ENCODE data around the gene ZNF503. TPM values are rescaled to one million over a fixed set of nuclear protein-coding genes. Genes with fewer than 3 reads are reported as not detected.

Gene ZNF503
- total RNA-seq, 1 donor from 2014 or later: 6.0 TPM

GRCh38 chr10:75400163-75400770, 1.3 kb downstream of the ZNF503 start:
- DNase-seq (ENCODE audit: missing footprints) (peak; percentile 79), ATAC-seq (no peak)
- intact Hi-C loops (cut with DNase I): loop anchor here (2.0 to 5.0 kb wide), 11 partner anchors 207 to 1607 kb away; no protein-coding TSS in a partner anchor

DNA sequence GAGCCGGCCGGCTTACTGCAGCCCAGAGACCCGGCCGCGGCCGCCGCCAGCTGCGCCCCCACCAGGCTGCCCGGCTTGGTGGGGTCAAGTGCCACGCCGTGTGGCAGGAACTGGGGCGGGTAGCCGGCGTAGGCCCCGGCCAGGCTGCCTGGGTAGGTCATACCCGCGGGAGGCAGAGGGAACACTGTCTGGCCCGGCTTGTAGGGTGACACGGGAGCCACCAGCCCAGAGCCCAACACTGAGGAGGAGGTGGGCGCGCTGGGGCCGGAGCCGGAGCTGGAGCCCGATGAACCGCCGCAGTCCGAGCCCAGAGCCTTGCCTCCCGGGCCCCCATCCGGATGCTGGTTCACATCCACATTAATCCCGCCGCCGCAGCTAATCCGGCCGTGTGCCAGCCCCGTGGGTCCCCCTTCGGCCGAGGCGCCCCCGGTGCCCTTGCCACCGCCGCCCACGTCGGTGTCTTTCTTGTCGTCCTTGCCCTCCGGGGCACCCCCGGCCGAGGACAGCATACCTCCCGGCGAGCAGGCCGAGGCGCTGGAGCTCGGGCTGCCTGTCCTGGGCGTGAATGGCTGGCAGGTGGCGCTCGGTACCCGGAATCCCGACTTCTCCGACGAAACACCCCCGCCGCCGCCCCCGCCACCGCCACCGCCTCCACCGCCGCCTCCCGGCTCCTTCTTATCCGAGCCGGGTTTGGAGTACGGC, 2.0 kb downstream of the ZNF503 start:
- ATAC-seq: peak; percentile 33
- intact Hi-C loops (cut with DNase I): loop anchor here (2.0 to 5.0 kb wide), 11 partner anchors 208 to 1608 kb away; no protein-coding TSS in a partner anchor
- peak; percentile 91 for DNase-seq (ENCODE audit: missing footprints)

- intact Hi-C loops (cut with DNase I): no loop called here
- DNase-seq (ENCODE audit: missing footprints) (peak; percentile 69), ATAC-seq (no peak)
Observed at GRCh38 chr10:75398692-75399460, 2.7 kb downstream of the ZNF503 start.

DNA sequence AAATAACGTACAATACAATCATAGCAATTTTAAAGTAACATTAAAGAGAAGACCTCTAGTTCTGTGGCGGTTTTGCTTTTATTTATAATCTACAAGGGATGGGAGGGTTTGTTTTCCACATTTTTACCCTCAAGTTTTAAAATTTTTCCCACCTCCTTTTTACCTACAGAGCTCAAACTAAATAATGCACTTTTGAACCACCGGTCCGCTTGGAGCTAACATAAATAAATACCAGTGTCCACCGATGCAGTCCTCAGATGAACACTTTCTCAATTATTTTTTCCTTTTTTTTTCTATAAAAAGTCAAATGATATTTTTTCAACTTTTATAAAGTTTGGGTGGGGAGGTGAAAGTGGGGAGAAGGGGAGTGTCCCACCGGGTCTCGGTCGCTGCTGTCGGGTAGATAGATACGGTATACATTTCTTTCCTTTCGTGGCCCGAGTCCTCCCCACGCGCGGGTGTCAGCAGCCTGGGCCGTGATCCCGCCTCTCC, 3.3 kb downstream of the ZNF503 start:
- intact Hi-C loops (cut with DNase I): no loop called here
- DNase-seq (ENCODE audit: missing footprints): no peak

GRCh38 chr10:75397496-75398199, 3.9 kb downstream of the ZNF503 start:
- DNase-seq (ENCODE audit: missing footprints) (peak; percentile 52), ATAC-seq (no peak)
- intact Hi-C loops (cut with DNase I): no loop called here

More for the DNA sequence above, 3.3 kb downstream of the ZNF503 start:
- no peak for ATAC-seq

DNA sequence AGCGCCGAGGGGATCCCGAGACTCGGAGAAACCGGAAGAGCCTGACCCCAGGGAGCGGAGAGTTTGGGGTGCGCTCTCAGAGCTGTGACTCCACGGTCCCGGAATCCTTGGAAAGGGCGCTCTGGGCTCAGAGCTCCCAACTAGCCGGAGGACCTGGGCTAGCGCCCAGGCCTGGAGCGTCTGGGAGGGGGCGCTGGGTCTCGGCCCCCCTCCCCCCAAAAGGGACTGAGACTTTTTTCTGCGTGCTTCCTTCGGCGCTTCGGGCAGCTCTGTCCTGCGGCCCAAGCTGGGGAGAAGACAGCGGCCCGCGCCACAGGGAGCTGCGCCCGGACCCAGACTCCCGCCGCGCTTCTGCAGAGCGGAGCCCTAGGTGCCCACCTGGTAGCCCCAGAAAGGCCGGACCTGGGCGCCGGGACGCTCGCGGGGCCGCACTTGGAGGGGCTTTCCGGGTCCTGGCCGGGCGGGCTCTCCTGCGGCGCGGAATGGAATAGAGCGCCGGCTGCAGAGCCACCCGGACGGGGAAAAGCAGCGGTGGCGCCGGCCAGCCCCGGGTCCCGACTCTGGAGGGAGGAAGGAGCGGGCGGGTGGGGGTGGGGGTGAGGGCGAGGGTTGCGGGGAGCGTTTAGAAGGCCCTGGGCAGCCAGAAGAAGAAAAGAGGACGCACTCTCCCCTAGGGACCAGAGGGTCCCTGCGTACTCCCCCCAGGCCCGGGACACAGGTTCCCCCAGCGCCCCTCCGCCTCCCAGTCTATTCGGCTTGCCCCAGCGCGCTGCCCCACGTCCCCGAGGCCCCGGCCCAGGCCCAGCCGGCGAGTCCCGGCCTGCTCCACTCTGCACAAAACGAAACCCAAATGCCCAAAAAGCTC, 4.7 kb downstream of the ZNF503 start:
- DNase-seq (ENCODE audit: missing footprints) (no peak), ATAC-seq (no peak)
- intact Hi-C loops (cut with DNase I): no loop called here

DNA sequence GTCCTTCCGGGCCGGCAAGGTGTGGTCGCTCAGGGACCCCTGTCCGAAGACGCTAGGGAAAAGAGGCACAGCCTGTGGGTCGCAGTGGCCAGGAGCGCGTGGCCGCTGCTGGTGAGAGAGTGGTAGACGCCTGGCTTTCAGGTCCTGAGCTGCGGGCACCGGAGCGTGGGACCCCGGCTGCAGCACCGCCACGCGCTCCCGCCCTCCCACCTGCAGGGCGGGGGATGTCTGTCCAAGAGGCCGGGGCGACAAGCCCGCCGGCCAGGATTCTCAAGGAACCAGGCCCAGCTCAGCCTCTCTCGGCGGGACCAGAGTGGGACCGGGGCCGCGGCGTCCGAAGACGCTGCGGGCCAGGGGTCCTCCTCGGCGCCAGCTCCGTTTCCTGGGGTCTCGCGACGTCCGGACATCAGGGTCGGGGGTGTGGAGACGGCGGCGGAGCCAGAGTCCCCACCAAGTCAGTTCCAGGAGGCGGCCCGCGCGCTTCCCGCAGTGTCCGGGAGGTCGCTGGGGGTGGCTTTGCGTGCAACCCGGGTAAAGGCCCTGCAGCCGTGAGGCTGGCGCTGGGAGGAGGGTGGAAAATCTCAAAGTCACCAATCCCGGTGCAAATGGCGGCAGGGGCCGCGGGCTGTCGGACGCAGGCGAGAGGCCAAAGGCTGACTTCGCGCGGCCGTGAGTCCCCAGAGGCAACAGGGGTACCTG, 5.5 kb downstream of the ZNF503 start:
- ATAC-seq: no peak
- no peak for DNase-seq (ENCODE audit: missing footprints)
- intact Hi-C loops (cut with DNase I): loop anchor here (2.0 kb wide), 1 partner anchor 101 kb away; no protein-coding TSS in a partner anchor

GRCh38 chr10:75395066-75395931, 6.3 kb downstream of the ZNF503 start:
- DNase-seq (ENCODE audit: missing footprints) (peak; percentile 81), ATAC-seq (peak; percentile 46)
- intact Hi-C loops (cut with DNase I): loop anchor here (2.0 kb wide), 1 partner anchor 100 kb away; no protein-coding TSS in a partner anchor

DNA sequence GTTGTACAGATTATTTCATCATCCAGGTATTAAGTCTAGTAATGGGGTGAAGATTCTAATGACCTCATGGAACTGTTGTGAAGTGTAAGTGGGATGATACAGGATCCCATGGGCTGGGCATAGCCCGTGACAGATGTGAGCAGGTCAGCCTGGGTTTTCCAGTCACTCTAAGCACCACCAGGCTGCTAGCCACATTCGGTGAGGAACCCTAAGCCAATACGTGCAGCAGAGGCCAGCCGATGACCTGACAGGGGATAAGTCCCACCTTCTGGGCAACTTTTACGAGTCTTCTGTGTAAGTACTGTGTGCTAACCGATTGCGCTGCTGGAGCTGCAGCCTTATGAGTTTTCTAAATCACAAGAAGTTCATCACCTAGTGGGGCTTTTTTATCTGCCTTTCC, 7.3 kb downstream of the ZNF503 start:
- DNase-seq (ENCODE audit: missing footprints) (no peak), ATAC-seq (no peak)
- intact Hi-C loops (cut with DNase I): loop anchor here (2.0 kb wide), 1 partner anchor 99 kb away; no protein-coding TSS in a partner anchor

- intact Hi-C loops (cut with DNase I): no loop called here
- DNase-seq (ENCODE audit: missing footprints) (no peak), ATAC-seq (no peak)
Observed at GRCh38 chr10:75392744-75393143, 8.8 kb downstream of the ZNF503 start.

- DNase-seq (ENCODE audit: missing footprints) (no peak), ATAC-seq (no peak)
- intact Hi-C loops (cut with DNase I): no loop called here
Observed at GRCh38 chr10:75392271-75392670, 9.3 kb downstream of the ZNF503 start.

GRCh38 chr10:75390178-75390577, 11.4 kb downstream of the ZNF503 start:
- DNase-seq (ENCODE audit: missing footprints) (no peak), ATAC-seq (no peak)
- intact Hi-C loops (cut with DNase I): no loop called here

GRCh38 chr10:75388082-75388481, 13.5 kb downstream of the ZNF503 start:
- DNase-seq (ENCODE audit: missing footprints): no peak
- intact Hi-C loops (cut with DNase I): no loop called here
- ATAC-seq: no peak

DNA sequence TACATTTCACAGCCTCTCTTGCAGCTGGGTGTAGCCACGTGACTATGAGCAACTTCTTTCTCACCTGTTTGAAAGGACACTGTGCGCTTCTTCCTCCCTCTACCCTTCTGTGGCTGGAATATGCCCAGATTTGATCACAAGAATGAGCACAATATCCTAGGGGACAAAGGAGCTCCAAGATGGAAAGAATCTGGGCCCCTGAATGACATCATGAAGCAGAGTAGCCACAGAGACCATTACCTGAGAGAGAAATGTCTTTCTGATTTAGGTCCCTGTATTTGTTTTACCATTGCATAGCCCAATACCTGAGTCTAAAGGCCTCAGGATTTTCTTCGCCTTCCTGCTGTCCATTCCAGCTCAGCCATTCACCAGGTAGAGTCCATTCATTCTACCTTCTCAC, 15.4 kb downstream of the ZNF503 start:
- ATAC-seq (no peak), DNase-seq (ENCODE audit: missing footprints) (no peak)
- intact Hi-C loops (cut with DNase I): no loop called here

DNA sequence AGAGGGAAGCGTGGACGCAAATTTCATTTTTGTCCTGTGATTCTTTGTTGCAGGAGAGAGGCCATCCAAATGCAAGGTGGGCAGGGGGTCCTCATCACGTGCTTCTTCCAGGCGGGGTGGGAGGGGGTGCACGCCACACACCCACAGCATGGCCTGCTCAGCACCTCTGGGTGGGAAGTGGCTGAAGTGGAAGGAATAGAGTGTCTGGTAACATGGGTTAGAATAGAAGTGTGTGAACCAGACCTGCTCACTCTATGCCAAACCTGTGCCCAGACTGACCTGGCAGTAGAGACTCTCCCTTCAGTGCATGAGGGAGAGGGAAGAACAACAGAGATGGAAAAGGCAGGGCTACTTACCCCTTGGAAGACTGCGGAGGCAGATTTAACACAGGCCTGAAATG, 21.7 kb downstream of the ZNF503 start:
- intact Hi-C loops (cut with DNase I): no loop called here
- DNase-seq (ENCODE audit: missing footprints): no peak
- no peak for ATAC-seq

GRCh38 chr10:75379212-75379724, 22.3 kb downstream of the ZNF503 start:
- ATAC-seq (no peak), DNase-seq (ENCODE audit: missing footprints) (no peak)
- intact Hi-C loops (cut with DNase I): no loop called here

Data from Right ventricle myocardium inferior (tissue), 1 donor.